ENCODE results near the gene CEP70.
"Not testable (repeated sequence)": the region's sequence is repeated elsewhere in the genome, so short reads cannot be mapped to it uniquely, and the experiment has no call there.

Gene CEP70

GRCh38 chr3:138467931-138468330 is 126.1 kb downstream of the CEP70 start:
- no peak for DNase-seq

- DNase-seq: no peak
These were observed 128.1 kb downstream of the CEP70 start for GRCh38 chr3:138465925-138466324.

- no peak for DNase-seq
These were observed 128.6 kb downstream of the CEP70 start for GRCh38 chr3:138465451-138465850.

GRCh38 chr3:138464491-138464860 is 129.6 kb downstream of the CEP70 start:
- DNase-seq: no peak

GRCh38 chr3:138463724-138464490 is 130.2 kb downstream of the CEP70 start:
- no peak for DNase-seq

GRCh38 chr3:138461896-138462295 is 132.2 kb downstream of the CEP70 start:
- no peak for DNase-seq

- DNase-seq: no peak
These were observed 132.8 kb downstream of the CEP70 start for GRCh38 chr3:138461246-138461645.

GRCh38 chr3:138460536-138461205 is 133.4 kb downstream of the CEP70 start:
- DNase-seq: no peak

GRCh38 chr3:138459619-138460535 is 134.2 kb downstream of the CEP70 start:
- no peak for DNase-seq

- no peak for DNase-seq
These were observed 135.1 kb downstream of the CEP70 start for GRCh38 chr3:138458774-138459499.

GRCh38 chr3:138457863-138458735 is 136.0 kb downstream of the CEP70 start:
- no peak for DNase-seq

GRCh38 chr3:138456961-138457862 is 136.8 kb downstream of the CEP70 start:
- no peak for DNase-seq

GRCh38 chr3:138455801-138456716 is 138.0 kb downstream of the CEP70 start:
- no peak for DNase-seq

- not testable (repeated sequence) for DNase-seq
These were observed 140.1 kb downstream of the CEP70 start for GRCh38 chr3:138453940-138454339.

- no peak for DNase-seq
These were observed 141.6 kb downstream of the CEP70 start for GRCh38 chr3:138452436-138452835.

- no peak for DNase-seq
These were observed 142.4 kb downstream of the CEP70 start for GRCh38 chr3:138451595-138452162.

- DNase-seq: no peak
These were observed 143.2 kb downstream of the CEP70 start for GRCh38 chr3:138450704-138451424.

- no peak for DNase-seq
These were observed 143.9 kb downstream of the CEP70 start for GRCh38 chr3:138450181-138450580.

Data from NCI-H1092 (cell line).